Measurements from ENCODE around the gene BCAS3.

- TF ChIP-seq, protein P1, sequence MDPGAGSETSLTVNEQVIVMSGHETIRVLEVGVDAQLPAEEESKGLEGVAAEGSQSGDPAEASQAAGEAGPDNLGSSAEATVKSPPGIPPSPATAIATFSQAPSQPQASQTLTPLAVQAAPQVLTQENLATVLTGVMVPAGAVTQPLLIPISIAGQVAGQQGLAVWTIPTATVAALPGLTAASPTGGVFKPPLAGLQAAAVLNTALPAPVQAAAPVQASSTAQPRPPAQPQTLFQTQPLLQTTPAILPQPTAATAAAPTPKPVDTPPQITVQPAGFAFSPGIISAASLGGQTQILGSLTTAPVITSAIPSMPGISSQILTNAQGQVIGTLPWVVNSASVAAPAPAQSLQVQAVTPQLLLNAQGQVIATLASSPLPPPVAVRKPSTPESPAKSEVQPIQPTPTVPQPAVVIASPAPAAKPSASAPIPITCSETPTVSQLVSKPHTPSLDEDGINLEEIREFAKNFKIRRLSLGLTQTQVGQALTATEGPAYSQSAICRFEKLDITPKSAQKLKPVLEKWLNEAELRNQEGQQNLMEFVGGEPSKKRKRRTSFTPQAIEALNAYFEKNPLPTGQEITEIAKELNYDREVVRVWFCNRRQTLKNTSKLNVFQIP (CRISPR knock-in tag; IDR thresholded peaks at IDR 0.05; ENCODE audit: borderline replicate concordance, low read depth), result no peak
- TF ChIP-seq TCF4 (CRISPR knock-in tag; IDR thresholded peaks at IDR 0.05; ENCODE audit: borderline replicate concordance), result no peak
- TF ChIP-seq RARB (CRISPR knock-in tag; IDR thresholded peaks at IDR 0.05), result no peak
- TF ChIP-seq ISL1 (CRISPR knock-in tag; IDR thresholded peaks at IDR 0.05), result no peak
- TF ChIP-seq CSRNP3 (CRISPR knock-in tag; IDR thresholded peaks at IDR 0.05), result no peak
- TF ChIP-seq ZFP3 (CRISPR knock-in tag; IDR thresholded peaks at IDR 0.05), result no peak
- TF ChIP-seq, protein P2, sequence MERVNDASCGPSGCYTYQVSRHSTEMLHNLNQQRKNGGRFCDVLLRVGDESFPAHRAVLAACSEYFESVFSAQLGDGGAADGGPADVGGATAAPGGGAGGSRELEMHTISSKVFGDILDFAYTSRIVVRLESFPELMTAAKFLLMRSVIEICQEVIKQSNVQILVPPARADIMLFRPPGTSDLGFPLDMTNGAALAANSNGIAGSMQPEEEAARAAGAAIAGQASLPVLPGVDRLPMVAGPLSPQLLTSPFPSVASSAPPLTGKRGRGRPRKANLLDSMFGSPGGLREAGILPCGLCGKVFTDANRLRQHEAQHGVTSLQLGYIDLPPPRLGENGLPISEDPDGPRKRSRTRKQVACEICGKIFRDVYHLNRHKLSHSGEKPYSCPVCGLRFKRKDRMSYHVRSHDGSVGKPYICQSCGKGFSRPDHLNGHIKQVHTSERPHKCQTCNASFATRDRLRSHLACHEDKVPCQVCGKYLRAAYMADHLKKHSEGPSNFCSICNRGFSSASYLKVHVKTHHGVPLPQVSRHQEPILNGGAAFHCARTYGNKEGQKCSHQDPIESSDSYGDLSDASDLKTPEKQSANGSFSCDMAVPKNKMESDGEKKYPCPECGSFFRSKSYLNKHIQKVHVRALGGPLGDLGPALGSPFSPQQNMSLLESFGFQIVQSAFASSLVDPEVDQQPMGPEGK (CRISPR knock-in tag; IDR thresholded peaks at IDR 0.05; ENCODE audit: borderline replicate concordance), result no peak
- no peak for TF ChIP-seq ZNF565 (CRISPR knock-in tag; conservative IDR thresholded peaks at IDR 0.05; ENCODE audit: low read depth)
- no peak for TF ChIP-seq CREB5 (CRISPR knock-in tag; IDR thresholded peaks at IDR 0.05; ENCODE audit: low read depth)
These were observed 351.5 kb downstream of the BCAS3 start for GRCh38 chr17:61029181-61029580.
